Neuron (in vitro differentiated cells): ENCODE data around the gene UBE2V1.

Source experiments
- H2AFZ ChIP-seq: one replicate; pipeline ENCODE4 v1.6.1; 2013; ENCODE audit warnings: low read depth, mild to moderate bottlenecking, inconsistent platforms, low read length, moderate library complexity
- H3K27me3 ChIP-seq: one replicate; pipeline ENCODE4 v1.6.1; 2013; ENCODE audit warnings: low read length; ENCODE audit not compliant: insufficient read depth
- H3K36me3 ChIP-seq: one replicate; pipeline ENCODE4 v1.6.1; 2013; ENCODE audit warnings: low read length; ENCODE audit not compliant: insufficient read depth
- H3K4me1 ChIP-seq: one replicate; pipeline ENCODE4 v1.6.1; 2013; ENCODE audit warnings: low read length; ENCODE audit not compliant: insufficient read depth
- H3K4me3 ChIP-seq: 2 replicates; pipeline ENCODE4 v1.5.1; 2013; ENCODE audit warnings: mild to moderate bottlenecking, low read length, moderate library complexity
- H3K9me3 ChIP-seq: one replicate; pipeline ENCODE4 v1.6.1; 2013; ENCODE audit warnings: low read length

Gene UBE2V1

GRCh38 chr20:50130356-50130723 lies 17.4 kb upstream of the UBE2V1 start:
- no peak overlapping the region for H3K4me3 ChIP-seq
- H3K36me3 ChIP-seq: peaks cover 54% of the 10 kb centered on the region
- H2AFZ ChIP-seq: no peak overlapping the region
- H3K9me3 ChIP-seq: no peaks in the 10 kb centered on the region
- no peaks in the 10 kb centered on the region for H3K27me3 ChIP-seq
- H3K4me1 ChIP-seq: no peaks in the 10 kb centered on the region

- no peaks in the 10 kb centered on the region for H3K4me1 ChIP-seq
- H2AFZ ChIP-seq: no peak overlapping the region
- H3K36me3 ChIP-seq: peaks cover 59% of the 10 kb centered on the region
- H3K27me3 ChIP-seq: no peaks in the 10 kb centered on the region
- H3K9me3 ChIP-seq: no peaks in the 10 kb centered on the region
- H3K4me3 ChIP-seq: no peak overlapping the region
These were observed 16.9 kb upstream of the UBE2V1 start for GRCh38 chr20:50129662-50130355.

GRCh38 chr20:50128520-50128905 lies 15.6 kb upstream of the UBE2V1 start:
- Histone ChIP-seq H3K4me1 (no peaks in the 10 kb centered on the region), H3K27me3 (no peaks in the 10 kb centered on the region), H3K9me3 (no peaks in the 10 kb centered on the region), H3K4me3 (no peak overlapping the region), H2AFZ (no peak overlapping the region), H3K36me3 (peaks cover 68% of the 10 kb centered on the region)

GRCh38 chr20:50127587-50128519 lies 14.9 kb upstream of the UBE2V1 start:
- no peak overlapping the region for H3K4me3 ChIP-seq

GRCh38 chr20:50126662-50127061 lies 13.7 kb upstream of the UBE2V1 start:
- Histone ChIP-seq H3K27me3 (no peaks in the 10 kb centered on the region), H3K4me3 (no peak overlapping the region), H2AFZ (no peak overlapping the region), H3K4me1 (no peaks in the 10 kb centered on the region), H3K9me3 (no peaks in the 10 kb centered on the region), H3K36me3 (peaks cover 62% of the 10 kb centered on the region)

More at GRCh38 chr20:50127587-50128519, 14.9 kb upstream of the UBE2V1 start:
- no peaks in the 10 kb centered on the region for H3K4me1 ChIP-seq
- no peaks in the 10 kb centered on the region for H3K27me3 ChIP-seq
- peaks cover 68% of the 10 kb centered on the region for H3K36me3 ChIP-seq
- H3K9me3 ChIP-seq: no peaks in the 10 kb centered on the region
- H2AFZ ChIP-seq: no peak overlapping the region

GRCh38 chr20:50125279-50125678 lies 12.3 kb upstream of the UBE2V1 start:
- no peaks in the 10 kb centered on the region for H3K9me3 ChIP-seq
- H3K27me3 ChIP-seq: no peaks in the 10 kb centered on the region
- no peak overlapping the region for H2AFZ ChIP-seq
- peaks cover 2% of the 10 kb centered on the region for H3K4me1 ChIP-seq
- H3K4me3 ChIP-seq: no peak overlapping the region
- H3K36me3 ChIP-seq: peaks cover 55% of the 10 kb centered on the region

- no peaks in the 10 kb centered on the region for H3K27me3 ChIP-seq
- peaks cover 48% of the 10 kb centered on the region for H3K36me3 ChIP-seq
- no peak overlapping the region for H2AFZ ChIP-seq
- H3K4me1 ChIP-seq: peaks cover 2% of the 10 kb centered on the region
- H3K9me3 ChIP-seq: no peaks in the 10 kb centered on the region
- H3K4me3 ChIP-seq: no peak overlapping the region
These were observed 11.5 kb upstream of the UBE2V1 start for GRCh38 chr20:50124496-50124895.

- Histone ChIP-seq H3K9me3 (no peaks in the 10 kb centered on the region), H2AFZ (no peak overlapping the region), H3K27me3 (no peaks in the 10 kb centered on the region), H3K4me1 (peaks cover 2% of the 10 kb centered on the region), H3K36me3 (peaks cover 39% of the 10 kb centered on the region), H3K4me3 (no peak overlapping the region)
These were observed 10.5 kb upstream of the UBE2V1 start for GRCh38 chr20:50123418-50123817.

GRCh38 chr20:50122763-50123162 lies 9.8 kb upstream of the UBE2V1 start:
- no peak overlapping the region for H3K4me3 ChIP-seq
- no peaks in the 10 kb centered on the region for H3K27me3 ChIP-seq
- H2AFZ ChIP-seq: no peak overlapping the region
- no peaks in the 10 kb centered on the region for H3K9me3 ChIP-seq
- peaks cover 33% of the 10 kb centered on the region for H3K36me3 ChIP-seq
- peaks cover 2% of the 10 kb centered on the region for H3K4me1 ChIP-seq

GRCh38 chr20:50121858-50122271 lies 8.9 kb upstream of the UBE2V1 start:
- Histone ChIP-seq H3K4me1 (peaks cover 2% of the 10 kb centered on the region), H3K36me3 (peaks cover 26% of the 10 kb centered on the region), H3K9me3 (no peaks in the 10 kb centered on the region), H3K27me3 (no peaks in the 10 kb centered on the region), H3K4me3 (no peak overlapping the region), H2AFZ (no peak overlapping the region)

- Histone ChIP-seq H3K4me3 (no peak overlapping the region), H2AFZ (no peak overlapping the region), H3K36me3 (peaks cover 24% of the 10 kb centered on the region), H3K4me1 (peaks cover 7% of the 10 kb centered on the region), H3K27me3 (no peaks in the 10 kb centered on the region), H3K9me3 (no peaks in the 10 kb centered on the region)
These were observed 8.2 kb upstream of the UBE2V1 start for GRCh38 chr20:50120935-50121693.

GRCh38 chr20:50118203-50118602 lies 5.3 kb upstream of the UBE2V1 start:
- peaks cover 19% of the 10 kb centered on the region for H3K4me1 ChIP-seq
- no peaks in the 10 kb centered on the region for H3K36me3 ChIP-seq
- H3K27me3 ChIP-seq: no peaks in the 10 kb centered on the region
- H3K9me3 ChIP-seq: no peaks in the 10 kb centered on the region
- no peak overlapping the region for H3K4me3 ChIP-seq
- H2AFZ ChIP-seq: no peak overlapping the region
